Endodermal cell (in vitro differentiated cells): ENCODE results near the gene FEN1. TPM values are rescaled to one million over a fixed set of nuclear protein-coding genes. Genes with fewer than 3 reads are reported as not detected.

Experiments used
- DNase-seq: peaks from one replicate; pipeline ENCODE4 v3.0.0-alpha.2; 2017
- H3K27ac ChIP-seq: 2 replicates; pipeline ENCODE4 v1.5.1; 2013; ENCODE audit warnings: mild to moderate bottlenecking, low read depth, low read length, moderate library complexity
- H3K27me3 ChIP-seq: 2 replicates; pipeline ENCODE4 v1.6.1; 2013; ENCODE audit warnings: mild to moderate bottlenecking, low read length, moderate library complexity; ENCODE audit not compliant: insufficient read depth, control insufficient read depth, poor library complexity, severe bottlenecking
- H3K36me3 ChIP-seq: 2 replicates; pipeline ENCODE4 v1.7.0; 2013; ENCODE audit warnings: mild to moderate bottlenecking, low read length, moderate library complexity; ENCODE audit not compliant: control insufficient read depth, insufficient read depth
- H3K4me1 ChIP-seq: one replicate; pipeline ENCODE4 v1.7.0; 2013; ENCODE audit warnings: low read length; ENCODE audit not compliant: control insufficient read depth, insufficient read depth
- H3K4me3 ChIP-seq: 2 replicates; pipeline ENCODE4 v1.5.1; 2013; ENCODE audit warnings: mild to moderate bottlenecking, low read length, moderate library complexity
- H3K9ac ChIP-seq: 2 replicates; pipeline ENCODE4 v1.6.1; 2013; ENCODE audit warnings: mild to moderate bottlenecking, low read length, moderate library complexity; ENCODE audit not compliant: poor library complexity, severe bottlenecking; ENCODE audit errors: extremely low read depth
- H3K9me3 ChIP-seq: 2 replicates; pipeline ENCODE4 v1.6.1; 2013; ENCODE audit warnings: mild to moderate bottlenecking, low read length, moderate library complexity; ENCODE audit not compliant: control insufficient read depth
- H3K27ac Mint-ChIP-seq: 2 replicates; pipeline ENCODE4 v1.8.0; 2020; ENCODE audit warnings: mixed read lengths
- H3K27me3 Mint-ChIP-seq: 2 replicates; pipeline ENCODE4 v1.8.0; 2021; ENCODE audit warnings: mild to moderate bottlenecking, mixed read lengths; ENCODE audit not compliant: insufficient read depth
- H3K36me3 Mint-ChIP-seq: 2 replicates; pipeline ENCODE4 v1.8.0; 2020; ENCODE audit warnings: low read depth, mixed read lengths
- H3K4me1 Mint-ChIP-seq: 2 replicates; pipeline ENCODE4 v1.8.0; 2020; ENCODE audit warnings: mixed read lengths
- H3K4me3 Mint-ChIP-seq: 2 replicates; pipeline ENCODE4 v1.8.0; 2020; ENCODE audit warnings: mild to moderate bottlenecking, moderate library complexity, mixed read lengths
- H3K9me3 Mint-ChIP-seq: 2 replicates; pipeline ENCODE4 v1.8.0; 2020; ENCODE audit warnings: mild to moderate bottlenecking, mixed read lengths
- WGBS, 2 experiments: methylation state at CpG; one replicate each; pipeline versions ENCODE4 v1.1.5 to v1.1.7; 2013; ENCODE audit warnings: missing lambda C conversion rate in 2 of 2, mixed read lengths in 1 of 2; ENCODE audit not compliant: insufficient coverage in 1 of 2, insufficient read length in 1 of 2; 5-methylcytosine and 5-hydroxymethylcytosine counted together
- total RNA-seq, 2 donors: library from RNA; stranded (reverse); fragmentation: NEBNext Ultra II Directional in 1 of 2; extraction: Animal tissue kit (Norgen Biotek cat#: 25700) in 1 of 2; gene quantifications; 2 replicates in 1 of 2; 3 replicates in 1 of 2; pipeline ENCODE4 v1.2.1, GENCODE V29; 2021
- TF ChIP-seq, protein P1 (sequence below): fragments of 200-600 bp; sonication (generic); conservative IDR thresholded peaks from 2 replicates; pipeline ENCODE4 v1.5.0; 2021; ENCODE audit warnings: antibody characterized with exemption, mild to moderate bottlenecking

The FEN1 gene
- total RNA-seq, 2 donors from 2014 or later, result 66.7 to 81.8 TPM

DNA sequence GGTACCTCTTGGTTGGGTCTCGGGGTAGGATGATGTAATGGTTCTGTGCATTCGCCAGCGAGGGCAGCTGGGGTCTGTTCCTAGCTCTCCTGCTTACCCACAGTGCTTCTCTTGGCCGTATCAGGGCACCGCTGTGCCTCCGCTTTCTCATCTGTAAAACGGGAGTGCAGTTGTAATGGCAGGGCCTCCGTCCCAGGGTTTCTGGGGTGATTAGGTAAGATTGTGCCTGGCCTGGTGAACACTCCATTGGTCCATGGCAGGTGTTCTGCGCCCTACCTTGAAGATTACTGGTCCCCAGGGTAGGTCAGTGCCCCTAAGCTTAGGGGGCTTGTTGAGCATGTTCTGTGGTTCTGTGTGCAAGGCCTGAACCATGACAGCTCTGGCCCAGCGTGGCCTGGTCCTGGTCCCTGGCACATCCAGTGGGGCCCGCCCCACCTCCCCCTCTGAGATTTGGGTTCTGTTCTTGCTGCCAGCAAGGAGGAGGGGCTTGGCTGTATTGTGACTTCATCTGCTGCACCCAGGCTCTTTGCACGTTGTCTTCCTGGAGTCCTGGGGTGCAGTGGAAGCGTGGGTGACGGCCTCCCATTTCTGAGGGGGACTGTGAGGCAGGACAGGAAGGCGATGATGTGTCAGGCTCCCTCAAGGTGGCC, 35.4 kb upstream of the FEN1 start:
- Histone ChIP-seq H3K4me1 (peaks cover 37% of the 10 kb centered on the region), H3K36me3 (no peaks in the 10 kb centered on the region), H3K27ac (no peak overlapping the region), H3K27me3 (no peaks in the 10 kb centered on the region), H3K9ac (no peak overlapping the region), H3K9me3 (no peaks in the 10 kb centered on the region), H3K4me3 (no peak overlapping the region)
- no peak for DNase-seq
- Mint-ChIP-seq H3K27ac (peak overlapping the region; percentile 26), H3K27me3 (peaks cover 14% of the 10 kb centered on the region), H3K9me3 (no peaks in the 10 kb centered on the region), H3K4me1 (peaks cover 42% of the 10 kb centered on the region), H3K36me3 (no peaks in the 10 kb centered on the region), H3K4me3 (no peak overlapping the region)
- 92 to 95% methylated on average over 9 to 15 of the region's 15 CpGs for WGBS, 2 experiments
- TF ChIP-seq, protein P1, sequence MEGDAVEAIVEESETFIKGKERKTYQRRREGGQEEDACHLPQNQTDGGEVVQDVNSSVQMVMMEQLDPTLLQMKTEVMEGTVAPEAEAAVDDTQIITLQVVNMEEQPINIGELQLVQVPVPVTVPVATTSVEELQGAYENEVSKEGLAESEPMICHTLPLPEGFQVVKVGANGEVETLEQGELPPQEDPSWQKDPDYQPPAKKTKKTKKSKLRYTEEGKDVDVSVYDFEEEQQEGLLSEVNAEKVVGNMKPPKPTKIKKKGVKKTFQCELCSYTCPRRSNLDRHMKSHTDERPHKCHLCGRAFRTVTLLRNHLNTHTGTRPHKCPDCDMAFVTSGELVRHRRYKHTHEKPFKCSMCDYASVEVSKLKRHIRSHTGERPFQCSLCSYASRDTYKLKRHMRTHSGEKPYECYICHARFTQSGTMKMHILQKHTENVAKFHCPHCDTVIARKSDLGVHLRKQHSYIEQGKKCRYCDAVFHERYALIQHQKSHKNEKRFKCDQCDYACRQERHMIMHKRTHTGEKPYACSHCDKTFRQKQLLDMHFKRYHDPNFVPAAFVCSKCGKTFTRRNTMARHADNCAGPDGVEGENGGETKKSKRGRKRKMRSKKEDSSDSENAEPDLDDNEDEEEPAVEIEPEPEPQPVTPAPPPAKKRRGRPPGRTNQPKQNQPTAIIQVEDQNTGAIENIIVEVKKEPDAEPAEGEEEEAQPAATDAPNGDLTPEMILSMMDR, result no peak

DNA sequence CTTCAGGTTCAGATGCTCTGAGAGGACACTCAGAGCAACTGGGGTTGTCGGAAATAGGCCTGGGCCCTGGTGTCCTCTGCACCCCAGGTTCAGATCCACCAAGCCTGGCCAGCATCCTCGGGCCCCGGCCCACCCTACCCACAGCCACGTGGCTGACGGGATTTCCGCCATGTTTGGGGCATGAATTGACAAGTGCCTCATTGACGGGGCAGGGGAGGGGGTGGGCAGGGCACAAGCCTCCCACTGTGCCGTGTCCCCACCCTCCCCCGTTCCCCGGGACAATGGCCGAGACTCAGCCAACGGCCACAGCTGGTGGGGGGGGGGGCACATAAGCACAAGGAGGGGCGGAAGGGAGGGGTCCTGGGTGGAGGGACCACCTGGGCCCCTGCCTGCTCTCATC, 31.8 kb upstream of the FEN1 start:
- Histone ChIP-seq H3K9ac (no peak overlapping the region), H3K27me3 (no peaks in the 10 kb centered on the region), H3K36me3 (no peaks in the 10 kb centered on the region), H3K9me3 (no peaks in the 10 kb centered on the region), H3K4me1 (peaks cover 16% of the 10 kb centered on the region), H3K4me3 (no peak overlapping the region), H3K27ac (no peak overlapping the region)
- Mint-ChIP-seq H3K9me3 (no peaks in the 10 kb centered on the region), H3K4me1 (peaks cover 20% of the 10 kb centered on the region), H3K27ac (no peak overlapping the region), H3K27me3 (no peaks in the 10 kb centered on the region), H3K4me3 (no peak overlapping the region), H3K36me3 (no peaks in the 10 kb centered on the region)
- 80 to 95% methylated on average over 4 to 10 of the region's 13 CpGs for WGBS, 2 experiments
- DNase-seq, result no peak
- TF ChIP-seq, protein P1, result no peak

DNA sequence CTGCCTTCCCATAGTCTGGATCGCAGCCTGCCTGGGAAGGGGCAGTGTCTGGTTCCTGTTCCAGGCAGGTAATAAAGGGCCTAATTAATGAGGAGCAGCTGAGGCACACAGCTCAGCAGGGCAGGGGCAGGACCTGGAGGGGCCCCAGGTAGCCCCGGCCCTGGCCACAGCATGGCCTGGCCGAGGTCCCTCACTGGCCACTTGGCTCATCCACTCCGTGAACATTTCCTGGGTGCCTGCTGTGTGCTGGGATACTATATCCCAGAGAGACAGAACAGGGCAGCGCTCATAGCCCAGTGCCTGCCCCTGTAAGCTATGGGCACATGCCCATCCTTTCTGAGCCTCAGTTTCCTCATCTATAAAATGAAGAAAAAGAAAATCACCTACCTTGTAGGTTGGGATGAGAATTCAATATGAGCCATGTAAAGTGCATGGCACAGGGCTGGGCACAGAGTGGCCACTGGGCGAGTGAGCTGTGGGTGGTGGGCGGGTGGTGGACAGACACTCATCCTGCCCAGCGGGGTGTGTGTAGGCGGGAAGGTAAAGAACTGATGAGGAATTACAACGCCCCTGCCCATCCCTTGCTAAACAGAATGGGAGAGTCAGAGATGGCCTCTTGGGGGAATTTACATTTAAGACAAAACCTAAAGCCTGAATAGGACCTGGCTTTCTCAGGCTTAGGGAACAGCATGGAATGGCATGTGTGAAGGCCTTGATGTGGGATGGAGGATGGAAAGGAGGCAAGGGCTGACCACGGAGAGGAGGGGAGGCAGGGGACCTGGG, 31.1 kb upstream of the FEN1 start:
- no peak overlapping the region for H3K4me3 Mint-ChIP-seq
- WGBS, 2 experiments, result 81 to 92% methylated on average over 7 to 11 of the region's 11 CpGs
- no peaks in the 10 kb centered on the region for H3K36me3 Mint-ChIP-seq
- DNase-seq, result no peak
- Histone ChIP-seq H3K36me3 (no peaks in the 10 kb centered on the region), H3K4me1 (peaks cover 9% of the 10 kb centered on the region), H3K27me3 (no peaks in the 10 kb centered on the region), H3K27ac (no peak overlapping the region), H3K9me3 (no peaks in the 10 kb centered on the region), H3K4me3 (no peak overlapping the region), H3K9ac (no peak overlapping the region)
- no peaks in the 10 kb centered on the region for H3K9me3 Mint-ChIP-seq
- TF ChIP-seq, protein P1, result no peak
- peaks cover 13% of the 10 kb centered on the region for H3K4me1 Mint-ChIP-seq
- no peak overlapping the region for H3K27ac Mint-ChIP-seq
- no peaks in the 10 kb centered on the region for H3K27me3 Mint-ChIP-seq
